Keratinocyte (primary cell): ENCODE measurements around the gene MIGA2. TPM values are rescaled to one million over a fixed set of nuclear protein-coding genes. Genes with fewer than 3 reads are reported as not detected.

ENCODE experiments used
- DNase-seq: peaks from one replicate; pipeline ENCODE4 v3.0.0-alpha.2; 2011; ENCODE audit warnings: low read depth, missing footprints, low spot score
- FAIRE-seq: peaks from 2 replicates; lab custom pipeline; 2011; peaks lifted over from hg19 to GRCh38; lab: Jason Lieb, UNC
- H2AFZ ChIP-seq: 2 replicates; pipeline ENCODE4 v1.6.0; 2012; ENCODE audit warnings: low read length, control low read depth, inconsistent platforms; ENCODE audit not compliant: control insufficient read depth
- H3K27ac ChIP-seq: 2 replicates; pipeline ENCODE4 v1.5.1; 2011; ENCODE audit warnings: low read length; ENCODE audit not compliant: control insufficient read depth, insufficient read depth
- H3K27me3 ChIP-seq: 3 replicates; pipeline ENCODE4 v1.6.0; 2011; ENCODE audit warnings: low read length; ENCODE audit not compliant: control insufficient read depth, insufficient read depth; ENCODE audit errors: extremely low read depth
- H3K36me3 ChIP-seq, 2 experiments: 2 replicates in 1 of 2; 3 replicates in 1 of 2; pipeline ENCODE4 v1.5.1; 2011; ENCODE audit warnings: low read length in 2 of 2, mild to moderate bottlenecking in 1 of 2; ENCODE audit not compliant: control insufficient read depth in 2 of 2, insufficient read depth in 2 of 2; ENCODE audit errors: extremely low read depth in 1 of 2
- H3K4me1 ChIP-seq: 3 replicates; pipeline ENCODE4 v1.5.1; 2011; ENCODE audit warnings: low read length; ENCODE audit not compliant: control insufficient read depth, insufficient read depth; ENCODE audit errors: extremely low read depth
- H3K4me2 ChIP-seq: 3 replicates; pipeline ENCODE4 v1.6.0; 2011; ENCODE audit warnings: low read depth, low read length; ENCODE audit not compliant: control insufficient read depth, insufficient read depth; ENCODE audit errors: extremely low read depth
- H3K4me3 ChIP-seq, 3 experiments: fragments of 200-600 bp in 1 of 3; sonication (generic) in 1 of 3; 2 replicates in 2 of 3; 3 replicates in 1 of 3; pipeline ENCODE4 v1.5.1; 2011 to 2016; ENCODE audit warnings: low read length in 3 of 3, mild to moderate bottlenecking in 3 of 3, control low read depth in 2 of 3, inconsistent platforms in 1 of 3, low read depth in 1 of 3, mixed read lengths in 1 of 3, mixed run types in 1 of 3, moderate library complexity in 1 of 3; ENCODE audit not compliant: control insufficient read depth in 2 of 3, insufficient read depth in 2 of 3; ENCODE audit errors: extremely low read depth in 1 of 3
- H3K79me2 ChIP-seq: 2 replicates; pipeline ENCODE4 v1.6.0; 2012; ENCODE audit warnings: low read length; ENCODE audit not compliant: control insufficient read depth, insufficient read depth
- H3K9ac ChIP-seq: 3 replicates; pipeline ENCODE4 v1.6.0; 2011; ENCODE audit warnings: low read length; ENCODE audit not compliant: control insufficient read depth, insufficient read depth; ENCODE audit errors: extremely low read depth
- H3K9me1 ChIP-seq: 3 replicates; pipeline ENCODE4 v1.6.0; 2011; ENCODE audit warnings: low read length; ENCODE audit not compliant: control insufficient read depth, insufficient read depth; ENCODE audit errors: extremely low read depth
- H3K9me3 ChIP-seq: 2 replicates; pipeline ENCODE4 v1.5.1; 2012; ENCODE audit warnings: low read depth, low read length; ENCODE audit not compliant: control insufficient read depth
- H4K20me1 ChIP-seq: 3 replicates; pipeline ENCODE4 v1.6.0; 2011; ENCODE audit warnings: low read length; ENCODE audit not compliant: control insufficient read depth, insufficient read depth; ENCODE audit errors: extremely low read depth
- CTCF ChIP-seq, 3 experiments: IDR thresholded peaks in 1 of 3; conservative IDR thresholded peaks in 1 of 3; optimal IDR thresholded peaks in 1 of 3; 2 replicates in 2 of 3; 3 replicates in 1 of 3; pipeline versions ENCODE3 to v1.5.1; 2011; ENCODE audit warnings: low read length in 3 of 3, mild to moderate bottlenecking in 3 of 3, moderate library complexity in 2 of 3, control low read depth in 1 of 3, inconsistent platforms in 1 of 3; ENCODE audit not compliant: insufficient read depth in 2 of 3; ENCODE audit errors: extremely low read depth in 1 of 3
- EZH2 ChIP-seq: IDR thresholded peaks from one replicate; pipeline ENCODE4 v1.6.1; 2012; ENCODE audit warnings: inconsistent platforms, mild to moderate bottlenecking, low read length, moderate library complexity
- dilution Hi-C: fragments of 300-500 bp; cut with MboI; formaldehyde crosslinking; loops from one replicate; pipeline ENCODE4 v1.7.0; 2020; ENCODE audit warnings: low sequenced_read_pairs; ENCODE audit not compliant: extremely low pct_ligation_motif_present
- polyA plus RNA-seq, 5 experiments: library from polyadenylated mRNA; depleted of rRNA in 3 of 5; stranded (reverse) in 3 of 5; stranded (forward) in 1 of 5; unstranded in 1 of 5; fragments of >200 nt; gene quantifications; 1 replicate in 1 of 5; 2 replicates in 3 of 5; 3 replicates in 1 of 5; pipeline versions ENCODE4 v1.2.1 to v1.2.3, GENCODE V29; 2011 to 2012; ENCODE audit warnings: missing spikeins in 2 of 5, low read depth in 1 of 5, low replicate concordance in 1 of 5

MIGA2 gene
- polyA plus RNA-seq, 1 donor (not counting 4 experiments of a cell fraction or from before 2014, with no cell fraction given): 8.5 TPM

DNA sequence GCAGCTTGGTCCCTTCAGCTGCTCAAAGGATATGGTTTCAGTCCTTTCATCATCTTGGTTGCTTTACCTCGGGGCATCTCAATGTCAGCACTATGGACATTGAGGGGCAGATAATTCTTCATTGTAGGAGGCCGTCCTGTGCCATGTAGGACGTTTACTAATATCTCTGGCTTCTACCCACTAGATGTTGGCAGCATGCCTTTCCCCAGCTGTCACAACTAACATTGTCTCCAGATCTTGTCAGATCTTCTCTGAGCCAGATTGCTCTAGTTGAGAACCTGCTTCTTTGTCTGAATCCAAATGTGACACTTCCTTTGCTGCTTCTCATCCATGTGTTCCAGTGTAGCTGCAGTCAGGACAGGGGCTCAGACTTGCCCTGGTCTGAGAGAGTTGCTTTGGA, 85.1 kb downstream of the MIGA2 start:
- Histone ChIP-seq H3K36me3 (peaks cover 10 to 17% of the 10 kb centered on the region in 2 experiments), H3K9ac (no peak overlapping the region), H3K27ac (no peak overlapping the region), H3K4me2 (no peak overlapping the region), H3K9me3 (no peaks in the 10 kb centered on the region), H3K79me2 (peaks cover 15% of the 10 kb centered on the region), H2AFZ (no peak overlapping the region), H4K20me1 (no peaks in the 10 kb centered on the region), H3K27me3 (no peaks in the 10 kb centered on the region), H3K4me1 (no peaks in the 10 kb centered on the region), H3K4me3 (no peak overlapping the region), H3K9me1 (no peaks in the 10 kb centered on the region)
- FAIRE-seq (no peak), DNase-seq (no peak)
- dilution Hi-C loops: no loop called here
- TF ChIP-seq EZH2: no peak
- TF ChIP-seq CTCF (optimal IDR thresholded peaks at IDR 0.05 in 1 of 3, IDR thresholded peaks at IDR 0.05 in 1 of 3, conservative IDR thresholded peaks at IDR 0.05 in 1 of 3; ENCODE audit: extremely low read depth in 1 of 3, insufficient read depth in 2 of 3, low read length in 3 of 3): no peak

Other genes with a start within 250 kb of the MIGA2 start
- gene TBC1D13, start 249.4 kb upstream of the MIGA2 start, polyA plus RNA-seq: 12.8 to 25.1 TPM (median 14.1 TPM) in 3 replicates
- 10.1 to 18.5 TPM (median 10.2 TPM) in 3 replicates for gene ENDOG, start 218.1 kb upstream of the MIGA2 start, polyA plus RNA-seq
- gene SPOUT1, start 206.8 kb upstream of the MIGA2 start, polyA plus RNA-seq: 22.0 to 27.5 TPM (median 26.5 TPM) in 3 replicates
- 10.9 to 13.9 TPM (median 13.9 TPM) in 3 replicates for gene KYAT1, start 154.7 kb upstream of the MIGA2 start, polyA plus RNA-seq
- gene LRRC8A, start 154.5 kb upstream of the MIGA2 start, polyA plus RNA-seq: 88.3 to 127 TPM (median 109 TPM) in 3 replicates
- 4.6 to 5.2 TPM (median 4.7 TPM) in 3 replicates for gene PHYHD1, start 115.6 kb upstream of the MIGA2 start, polyA plus RNA-seq
- 21.8 to 33.5 TPM (median 27.1 TPM) in 3 replicates for gene DOLK, start 89.0 kb upstream of the MIGA2 start, polyA plus RNA-seq
- gene NUP188, start 88.9 kb upstream of the MIGA2 start, polyA plus RNA-seq: 25.6 to 56.3 TPM (median 31.1 TPM) in 3 replicates
- 37.1 to 75.7 TPM (median 41.2 TPM) in 3 replicates for gene SH3GLB2, start 8.3 kb upstream of the MIGA2 start, polyA plus RNA-seq
- 14.2 to 17.7 TPM (median 16.7 TPM) in 3 replicates for gene DOLPP1, start 44.5 kb downstream of the MIGA2 start, polyA plus RNA-seq
- gene CRAT, start 74.2 kb downstream of the MIGA2 start, polyA plus RNA-seq: 6.5 to 12.5 TPM (median 8.2 TPM) in 3 replicates
- 86.8 to 127 TPM (median 98.0 TPM) in 3 replicates for gene PTPA, start 74.8 kb downstream of the MIGA2 start, polyA plus RNA-seq
- gene IER5L, start 141.6 kb downstream of the MIGA2 start, polyA plus RNA-seq: 2.1 to 3.6 TPM (median 2.8 TPM) in 3 replicates